NCI-H82 (cell line): ENCODE measurements around the gene CHD5.
A peak's percentile ranks its signal among the peaks of the same experiment; 100 is the strongest.
"Not testable (repeated sequence)": the region's sequence is repeated elsewhere in the genome, so short reads cannot be mapped to it uniquely, and the experiment has no call there.

Experiments used
- DNase-seq: peaks from one replicate; lab custom pipeline; 2025; lab: John Stamatoyannopoulos, UW

The CHD5 gene

GRCh38 chr1:6086358-6086757 lies 93.8 kb downstream of the CHD5 start:
- no peak for DNase-seq

- no peak for DNase-seq
Observed at GRCh38 chr1:6085666-6086065, 94.5 kb downstream of the CHD5 start.

- DNase-seq: no peak
Observed at GRCh38 chr1:6084781-6085495, 95.2 kb downstream of the CHD5 start.

GRCh38 chr1:6083801-6084446 lies 96.2 kb downstream of the CHD5 start:
- no peak for DNase-seq

GRCh38 chr1:6083385-6083784 lies 96.7 kb downstream of the CHD5 start:
- no peak for DNase-seq

GRCh38 chr1:6082430-6082971 lies 97.6 kb downstream of the CHD5 start:
- peak; percentile 14 for DNase-seq

- DNase-seq: no peak
Observed at GRCh38 chr1:6081901-6082300, 98.2 kb downstream of the CHD5 start.

GRCh38 chr1:6080469-6080868 lies 99.7 kb downstream of the CHD5 start:
- DNase-seq: peak; percentile 25

GRCh38 chr1:6077919-6078318 lies 102.2 kb downstream of the CHD5 start:
- DNase-seq: no peak

GRCh38 chr1:6077506-6077905 lies 102.6 kb downstream of the CHD5 start:
- DNase-seq: no peak

GRCh38 chr1:6077061-6077460 lies 103.1 kb downstream of the CHD5 start:
- not testable (repeated sequence) for DNase-seq

- DNase-seq: peak; percentile 27
Observed at GRCh38 chr1:6075748-6076147, 104.4 kb downstream of the CHD5 start.

GRCh38 chr1:6074192-6074901 lies 105.8 kb downstream of the CHD5 start:
- no peak for DNase-seq

- no peak for DNase-seq
Observed at GRCh38 chr1:6073480-6074053, 106.6 kb downstream of the CHD5 start.

GRCh38 chr1:6072774-6073479 lies 107.2 kb downstream of the CHD5 start:
- no peak for DNase-seq

GRCh38 chr1:6071219-6071618 lies 108.9 kb downstream of the CHD5 start:
- no peak for DNase-seq

- no peak for DNase-seq
Observed at GRCh38 chr1:6070450-6070974, 109.6 kb downstream of the CHD5 start.

GRCh38 chr1:6069573-6069972 lies 110.5 kb downstream of the CHD5 start:
- DNase-seq: no peak

- DNase-seq: no peak
Observed at GRCh38 chr1:6068932-6069331, 111.2 kb downstream of the CHD5 start.

- no peak for DNase-seq
Observed at GRCh38 chr1:6068073-6068472, 112.0 kb downstream of the CHD5 start.

GRCh38 chr1:6066680-6067079 lies 113.4 kb downstream of the CHD5 start:
- no peak for DNase-seq
